Epithelial cell of proximal tubule (primary cell): ENCODE results near the gene ZNF407. TPM values are rescaled to one million over a fixed set of nuclear protein-coding genes. Genes with fewer than 3 reads are reported as not detected.

Experiments
- DNase-seq: peaks from one replicate; pipeline ENCODE4 v3.0.0-alpha.2; 2011; ENCODE audit warnings: low read depth
- H3K4me3 ChIP-seq: 2 replicates; pipeline ENCODE4 v1.5.1; 2011; ENCODE audit warnings: low read depth, mild to moderate bottlenecking, low read length
- total RNA-seq: library from RNA; depleted of rRNA; stranded (reverse); fragments of >200 nt; gene quantifications from 2 replicates; pipeline ENCODE4 v1.2.3, GENCODE V29; 2015
- TF ChIP-seq, protein P1 (sequence below): conservative IDR thresholded peaks from 2 replicates; pipeline ENCODE4 v1.5.1; 2012; ENCODE audit warnings: low read depth, mild to moderate bottlenecking, low read length

ZNF407 gene
- total RNA-seq, 1 donor from 2014 or later, result 3.0 TPM

DNA sequence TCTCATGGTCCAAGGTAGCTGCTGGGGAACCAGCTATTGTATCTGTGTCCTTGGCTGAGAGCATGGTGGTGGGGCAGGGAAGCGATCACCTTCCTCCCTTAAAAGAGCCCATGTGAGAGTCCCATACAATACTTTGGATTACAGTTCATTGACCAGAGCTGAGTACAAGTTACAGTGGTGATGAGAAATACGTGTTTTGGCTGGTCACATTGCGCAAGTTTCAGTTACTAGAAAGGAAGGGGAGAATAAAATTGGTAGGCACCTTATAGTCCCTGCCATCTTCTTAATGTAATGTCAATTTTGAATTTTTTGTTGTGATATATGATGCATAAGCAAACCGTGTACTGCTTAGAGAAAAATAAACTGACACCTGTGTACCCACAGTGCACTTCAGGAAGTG is 67.7 kb downstream of the ZNF407 start:
- DNase-seq, result no peak
- H3K4me3 ChIP-seq, result no peak overlapping the region
- TF ChIP-seq, protein P1, sequence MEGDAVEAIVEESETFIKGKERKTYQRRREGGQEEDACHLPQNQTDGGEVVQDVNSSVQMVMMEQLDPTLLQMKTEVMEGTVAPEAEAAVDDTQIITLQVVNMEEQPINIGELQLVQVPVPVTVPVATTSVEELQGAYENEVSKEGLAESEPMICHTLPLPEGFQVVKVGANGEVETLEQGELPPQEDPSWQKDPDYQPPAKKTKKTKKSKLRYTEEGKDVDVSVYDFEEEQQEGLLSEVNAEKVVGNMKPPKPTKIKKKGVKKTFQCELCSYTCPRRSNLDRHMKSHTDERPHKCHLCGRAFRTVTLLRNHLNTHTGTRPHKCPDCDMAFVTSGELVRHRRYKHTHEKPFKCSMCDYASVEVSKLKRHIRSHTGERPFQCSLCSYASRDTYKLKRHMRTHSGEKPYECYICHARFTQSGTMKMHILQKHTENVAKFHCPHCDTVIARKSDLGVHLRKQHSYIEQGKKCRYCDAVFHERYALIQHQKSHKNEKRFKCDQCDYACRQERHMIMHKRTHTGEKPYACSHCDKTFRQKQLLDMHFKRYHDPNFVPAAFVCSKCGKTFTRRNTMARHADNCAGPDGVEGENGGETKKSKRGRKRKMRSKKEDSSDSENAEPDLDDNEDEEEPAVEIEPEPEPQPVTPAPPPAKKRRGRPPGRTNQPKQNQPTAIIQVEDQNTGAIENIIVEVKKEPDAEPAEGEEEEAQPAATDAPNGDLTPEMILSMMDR, result no peak

DNA sequence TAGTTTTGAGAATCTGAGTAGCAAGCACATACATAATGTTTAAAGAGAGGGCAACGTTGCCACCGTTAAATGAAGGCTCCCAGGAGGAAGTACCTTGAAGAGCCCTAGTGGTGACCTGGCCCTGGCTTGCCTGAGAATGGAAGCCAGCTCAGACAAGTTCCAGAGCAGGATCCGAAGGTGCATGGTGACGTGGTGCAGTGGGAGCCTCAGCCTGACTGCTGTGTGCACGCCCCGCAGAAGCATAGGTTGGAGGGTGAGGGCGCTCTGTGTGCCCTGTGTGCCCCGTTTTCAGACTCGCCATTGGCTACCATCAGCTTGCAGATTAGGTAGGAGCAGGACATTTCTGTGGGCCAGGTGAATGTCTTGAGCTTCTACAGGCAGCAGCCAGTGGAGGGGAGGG is 68.2 kb downstream of the ZNF407 start:
- DNase-seq, result no peak
- TF ChIP-seq, protein P1, result no peak
- no peak overlapping the region for H3K4me3 ChIP-seq

GRCh38 chr18:74669136-74669798 is 71.6 kb downstream of the ZNF407 start:
- H3K4me3 ChIP-seq, result no peak overlapping the region
- TF ChIP-seq, protein P1, result no peak
- no peak for DNase-seq

- no peak overlapping the region for H3K4me3 ChIP-seq
- no peak for DNase-seq
- TF ChIP-seq, protein P1, result no peak
These were observed 74.7 kb downstream of the ZNF407 start for GRCh38 chr18:74672371-74672770.

DNA sequence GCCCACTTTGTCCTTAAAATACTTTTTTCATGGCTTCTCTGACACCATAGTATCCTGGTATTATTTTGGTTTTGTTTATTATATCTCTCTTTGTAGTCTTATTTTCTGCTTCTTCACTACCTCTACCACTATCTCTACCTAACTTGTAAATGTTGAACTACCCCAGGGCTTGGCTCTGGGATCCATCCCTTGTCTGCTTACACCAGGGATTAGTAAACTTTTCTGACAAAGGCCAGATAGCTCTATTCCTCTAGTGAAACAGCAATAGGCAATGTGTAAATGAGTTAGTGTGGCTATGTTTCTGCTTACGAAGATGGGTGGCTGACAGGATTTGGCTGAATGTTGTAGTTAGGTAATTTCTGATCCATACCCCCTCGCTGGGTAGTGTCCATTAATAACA is 76.8 kb downstream of the ZNF407 start:
- TF ChIP-seq, protein P1, result no peak
- no peak for DNase-seq
- no peak overlapping the region for H3K4me3 ChIP-seq

DNA sequence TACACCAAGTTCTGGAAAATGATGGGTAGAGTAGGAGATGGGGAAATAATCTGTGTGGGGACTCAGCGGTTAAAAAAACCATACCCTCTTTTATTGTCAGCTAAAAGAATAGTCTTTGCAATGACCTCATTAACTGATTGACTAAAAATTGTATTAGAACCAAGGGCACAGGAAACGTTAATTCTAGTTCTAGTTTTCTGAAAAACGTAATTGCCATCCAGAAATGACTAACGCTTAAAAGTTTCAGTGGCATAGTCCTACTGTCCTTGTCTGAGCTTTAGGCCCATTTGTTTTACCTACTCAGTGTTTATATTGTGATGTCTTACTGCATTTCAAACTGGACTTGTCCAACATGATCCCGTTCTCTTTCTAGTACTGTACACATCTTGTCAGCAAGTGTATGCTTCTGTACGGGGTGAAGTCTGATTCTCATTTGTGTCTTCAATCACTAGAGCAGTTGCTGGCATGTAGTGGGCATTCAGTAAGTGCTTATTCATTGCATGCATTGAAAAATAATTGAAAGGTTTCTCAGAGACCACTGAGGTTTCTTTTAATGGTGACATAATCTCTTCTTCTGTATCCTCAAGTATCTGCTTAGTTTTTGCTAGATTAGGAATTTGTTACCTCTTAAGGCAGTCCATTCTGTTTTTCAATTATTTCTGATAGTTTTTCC is 81.5 kb downstream of the ZNF407 start:
- DNase-seq, result no peak
- no peak overlapping the region for H3K4me3 ChIP-seq
- TF ChIP-seq, protein P1, result no peak

- TF ChIP-seq, protein P1, result no peak
- H3K4me3 ChIP-seq, result no peak overlapping the region
- no peak for DNase-seq
These were observed 82.0 kb downstream of the ZNF407 start for GRCh38 chr18:74679679-74680076.
